SIG-M5 treated with dmso at 0.1 percent for 504 hours (cell line): ENCODE data around the gene TSKS.

Experiments
- DNase-seq: peaks from one replicate; lab custom pipeline; 2025; ENCODE audit not compliant: unreplicated experiment; lab: John Stamatoyannopoulos, UW

Gene TSKS

GRCh38 chr19:49798574-49798973 lies 35.5 kb upstream of the TSKS start:
- no peak for DNase-seq

- no peak for DNase-seq
Measured at GRCh38 chr19:49795615-49796014, 32.5 kb upstream of the TSKS start.

- no peak for DNase-seq
Measured at GRCh38 chr19:49793561-49793840, 30.4 kb upstream of the TSKS start.

GRCh38 chr19:49792829-49793560 lies 29.9 kb upstream of the TSKS start:
- DNase-seq: no peak

- no peak for DNase-seq
Measured at GRCh38 chr19:49791776-49792445, 28.8 kb upstream of the TSKS start.

- DNase-seq: no peak
Measured at GRCh38 chr19:49790866-49791265, 27.8 kb upstream of the TSKS start.

GRCh38 chr19:49788857-49789256 lies 25.8 kb upstream of the TSKS start:
- DNase-seq: no peak

- no peak for DNase-seq
Measured at GRCh38 chr19:49787746-49788145, 24.6 kb upstream of the TSKS start.

- no peak for DNase-seq
Measured at GRCh38 chr19:49786376-49786820, 23.3 kb upstream of the TSKS start.

GRCh38 chr19:49782515-49782914 lies 19.4 kb upstream of the TSKS start:
- no peak for DNase-seq

- no peak for DNase-seq
Measured at GRCh38 chr19:49781394-49781793, 18.3 kb upstream of the TSKS start.

GRCh38 chr19:49780861-49781260 lies 17.8 kb upstream of the TSKS start:
- no peak for DNase-seq

- DNase-seq: peak; percentile 81
Measured at GRCh38 chr19:49779731-49780555, 16.8 kb upstream of the TSKS start.

- no peak for DNase-seq
Measured at GRCh38 chr19:49776371-49776764, 13.3 kb upstream of the TSKS start.

GRCh38 chr19:49775742-49776370 lies 12.8 kb upstream of the TSKS start:
- DNase-seq: no peak

GRCh38 chr19:49774969-49775368 lies 11.9 kb upstream of the TSKS start:
- no peak for DNase-seq

- DNase-seq: no peak
Measured at GRCh38 chr19:49773663-49774350, 10.7 kb upstream of the TSKS start.

GRCh38 chr19:49772850-49773432 lies 9.8 kb upstream of the TSKS start:
- no peak for DNase-seq

- no peak for DNase-seq
Measured at GRCh38 chr19:49771674-49772139, 8.6 kb upstream of the TSKS start.

GRCh38 chr19:49770529-49770928 lies 7.4 kb upstream of the TSKS start:
- no peak for DNase-seq
